SKM-1 treated with dmso at 0.1 percent for 144 hours (cell line): ENCODE results near the gene TMEM128.
"Not testable (repeated sequence)": the region's sequence is repeated elsewhere in the genome, so short reads cannot be mapped to it uniquely, and the experiment has no call there.

ENCODE experiments used
- DNase-seq: peaks from one replicate; lab custom pipeline; 2025; ENCODE audit not compliant: unreplicated experiment; lab: John Stamatoyannopoulos, UW

TMEM128 gene

DNA sequence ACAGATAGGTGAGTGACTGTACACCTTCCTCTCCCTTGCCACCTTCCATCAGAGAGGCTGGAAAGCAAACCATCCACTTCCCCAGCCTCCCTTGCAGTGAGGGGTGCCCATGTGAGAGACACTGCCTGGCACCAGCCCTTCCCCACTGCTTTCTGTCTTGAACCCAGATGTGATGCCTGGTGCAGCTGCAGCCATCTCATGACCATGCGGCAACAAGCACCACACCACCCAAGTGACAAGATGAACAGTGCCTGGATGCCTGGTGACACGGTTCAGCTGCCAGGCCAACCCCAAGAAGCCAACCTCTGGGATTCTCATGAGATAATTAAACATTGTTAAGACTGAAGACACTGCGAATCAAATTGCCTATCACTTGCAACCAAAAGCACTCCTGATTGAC lies 52.7 kb downstream of the TMEM128 start:
- no peak for DNase-seq

DNA sequence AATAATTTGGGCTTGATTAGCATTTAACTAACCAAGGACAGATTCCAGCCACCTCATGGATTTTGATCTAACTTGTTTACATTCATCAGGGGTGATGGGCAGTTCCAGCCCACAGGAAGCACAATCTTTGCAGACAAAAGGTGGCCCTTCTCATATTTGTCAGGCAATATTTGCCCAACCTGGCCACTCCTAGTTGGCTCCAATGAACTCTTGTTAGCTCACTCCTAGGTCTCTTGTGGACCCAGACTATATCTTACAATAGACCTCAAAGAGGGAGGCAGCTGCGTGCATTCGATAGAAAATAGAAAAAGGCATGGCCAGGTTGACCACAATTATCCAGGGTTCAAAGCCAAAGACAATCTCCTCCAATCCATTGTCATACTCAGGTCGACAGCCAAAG lies 59.5 kb downstream of the TMEM128 start:
- DNase-seq: not testable (repeated sequence)
